Measurements from ENCODE around the gene MFSD12. TPM values are rescaled to one million over a fixed set of nuclear protein-coding genes. Genes with fewer than 3 reads are reported as not detected.
"Not testable (repeated sequence)": the region's sequence is repeated elsewhere in the genome, so short reads cannot be mapped to it uniquely, and the experiment has no call there.

MFSD12 gene
- total RNA-seq, 1 experiment from 2014 or later: 2,669 TPM

DNA sequence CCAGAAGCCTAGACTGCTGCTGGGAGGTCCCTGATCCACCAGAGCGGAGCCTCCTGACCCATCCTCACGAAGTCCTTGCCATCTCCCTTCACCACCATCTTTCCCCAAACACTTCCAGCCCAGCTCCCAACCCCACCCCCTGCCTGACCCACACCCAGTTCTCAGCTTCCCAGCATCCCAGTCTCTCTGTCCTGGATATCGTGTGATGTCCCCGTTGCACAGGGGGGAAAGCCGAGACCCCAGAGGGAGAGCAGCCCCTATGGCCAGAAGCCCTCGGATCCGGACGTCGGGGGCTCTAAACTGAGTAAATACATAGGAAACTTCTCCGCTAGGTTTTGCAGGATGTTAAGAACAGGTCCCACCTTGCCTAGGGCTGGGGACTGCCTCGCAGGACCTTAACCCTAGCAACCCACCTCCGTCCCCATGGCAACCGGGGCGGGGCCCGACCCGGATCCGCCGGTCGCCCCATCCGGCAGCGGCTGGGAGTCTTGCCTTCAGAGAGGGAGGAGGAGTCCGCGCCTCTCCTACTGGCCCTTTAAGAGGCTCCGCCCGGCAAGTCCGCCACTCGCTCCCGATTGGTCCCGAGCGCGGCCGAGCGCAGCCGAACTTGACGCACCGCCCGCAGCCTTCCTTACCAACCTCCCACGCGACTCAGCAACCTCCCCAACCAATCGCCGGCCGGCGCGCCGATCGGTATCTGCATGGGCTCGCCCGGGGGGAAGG is 14.9 kb upstream of the MFSD12 start:
- peak; percentile 98 for DNase-seq (ENCODE audit: low read depth, low spot score)
- in situ Hi-C loops (cut with HindIII; ENCODE audit: low pct_unique_long_range_greater_than_20kb, low sequenced_read_pairs): no loop called here

DNA sequence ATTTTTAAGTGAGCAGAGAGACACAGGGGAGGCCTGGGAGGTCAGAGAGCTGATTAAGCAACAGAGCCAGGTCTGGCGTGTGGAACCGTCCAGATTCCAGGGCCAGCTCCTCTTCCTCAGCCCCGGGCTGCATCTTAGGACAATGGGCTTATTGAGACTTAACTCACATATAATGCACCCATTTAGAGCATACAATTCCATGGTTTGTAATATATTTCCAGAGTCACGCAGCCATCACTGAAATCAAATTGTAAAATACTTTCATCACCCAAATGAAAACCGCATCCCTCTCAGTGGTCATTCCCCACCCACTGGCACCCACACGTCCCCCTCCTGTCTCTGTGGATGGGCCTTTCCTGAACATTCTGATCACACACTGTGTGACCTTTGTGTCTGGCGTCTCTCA is 13.2 kb upstream of the MFSD12 start:
- peak; percentile 97 for DNase-seq (ENCODE audit: low read depth, low spot score)
- in situ Hi-C loops (cut with HindIII; ENCODE audit: low pct_unique_long_range_greater_than_20kb, low sequenced_read_pairs): no loop called here

DNA sequence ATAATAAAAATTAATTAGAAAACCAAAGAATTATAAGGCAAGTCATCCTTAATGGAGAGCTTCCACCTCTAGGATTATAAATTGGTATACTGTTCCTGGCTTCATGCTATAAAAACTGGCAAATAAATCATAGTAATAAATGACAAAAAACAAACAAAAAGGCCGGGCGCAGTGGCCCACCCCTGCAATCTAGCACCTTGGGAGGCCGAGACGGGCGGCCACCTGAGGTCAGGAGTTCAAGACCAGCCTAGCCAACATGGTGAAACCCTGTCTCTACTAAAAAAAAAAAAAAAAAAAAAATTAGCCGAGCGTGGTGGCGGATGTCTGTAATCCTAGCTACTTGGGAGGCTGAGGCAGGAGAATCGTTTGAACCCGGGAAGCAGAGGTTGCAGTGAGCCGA is 12.7 kb upstream of the MFSD12 start:
- in situ Hi-C loops (cut with HindIII; ENCODE audit: low pct_unique_long_range_greater_than_20kb, low sequenced_read_pairs); DNase-seq (ENCODE audit: low read depth, low spot score): not testable (repeated sequence)

DNA sequence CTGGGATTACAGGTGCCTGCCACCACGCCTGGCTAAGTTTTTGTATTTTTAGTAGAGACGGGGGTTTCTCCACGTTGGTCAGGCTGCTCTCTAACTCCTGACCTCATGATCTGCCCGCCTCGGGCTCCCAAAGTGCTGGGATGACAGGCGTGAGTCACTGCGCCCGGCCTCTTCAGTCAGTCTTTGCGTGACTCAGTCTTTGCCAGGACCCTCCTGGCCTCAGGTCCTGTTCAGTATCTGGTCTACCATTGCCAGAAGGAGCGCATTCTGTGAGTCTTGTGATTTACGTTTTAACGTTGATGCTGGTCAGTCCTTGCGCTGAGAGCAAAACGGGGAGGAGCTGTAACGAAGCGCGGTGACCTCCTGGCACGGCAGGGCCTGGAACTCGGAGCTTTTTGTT is 7.8 kb upstream of the MFSD12 start:
- peak; percentile 98 for DNase-seq (ENCODE audit: low read depth, low spot score)
- in situ Hi-C loops (cut with HindIII; ENCODE audit: low pct_unique_long_range_greater_than_20kb, low sequenced_read_pairs): no loop called here

DNA sequence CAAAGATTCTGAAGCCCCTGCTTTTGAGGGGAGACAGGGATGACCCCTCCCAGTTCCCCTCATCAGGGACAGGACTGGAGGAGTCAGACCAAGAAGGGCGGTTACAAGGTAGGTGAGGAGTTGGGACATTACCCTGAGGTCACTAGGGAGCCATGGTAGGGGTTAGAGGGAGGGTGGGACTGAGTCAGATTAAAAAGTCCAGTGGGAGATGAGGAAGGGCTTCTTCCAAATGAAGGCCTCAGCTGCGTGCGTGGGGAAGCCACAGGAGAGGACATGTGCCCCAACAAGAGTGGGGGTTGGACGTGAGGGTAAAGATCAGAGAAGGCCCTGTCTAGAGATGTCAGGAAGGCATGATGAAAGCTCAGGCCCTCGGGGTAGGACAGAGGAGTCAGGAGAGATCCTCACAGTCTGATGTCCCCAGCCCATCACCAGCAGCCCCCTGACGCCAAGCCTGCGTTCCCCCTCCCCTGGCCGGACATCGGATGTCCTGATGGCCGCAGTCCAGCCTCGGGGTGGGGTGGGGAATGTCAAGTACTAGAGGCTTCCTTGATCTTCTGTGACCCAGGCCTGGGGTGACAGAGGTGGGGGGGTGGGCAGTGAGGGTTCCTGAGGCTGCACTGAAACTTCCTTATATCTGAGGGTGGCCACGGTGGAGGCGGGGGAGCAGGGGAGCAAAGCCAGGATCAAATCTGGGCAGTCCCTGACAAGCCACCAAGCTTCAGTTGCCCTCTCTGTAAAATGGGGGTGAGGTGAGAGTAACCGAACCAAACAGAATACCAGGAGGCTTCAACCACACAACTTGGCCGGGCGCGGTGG is 6.5 kb upstream of the MFSD12 start:
- no peak for DNase-seq (ENCODE audit: low read depth, low spot score)

DNA sequence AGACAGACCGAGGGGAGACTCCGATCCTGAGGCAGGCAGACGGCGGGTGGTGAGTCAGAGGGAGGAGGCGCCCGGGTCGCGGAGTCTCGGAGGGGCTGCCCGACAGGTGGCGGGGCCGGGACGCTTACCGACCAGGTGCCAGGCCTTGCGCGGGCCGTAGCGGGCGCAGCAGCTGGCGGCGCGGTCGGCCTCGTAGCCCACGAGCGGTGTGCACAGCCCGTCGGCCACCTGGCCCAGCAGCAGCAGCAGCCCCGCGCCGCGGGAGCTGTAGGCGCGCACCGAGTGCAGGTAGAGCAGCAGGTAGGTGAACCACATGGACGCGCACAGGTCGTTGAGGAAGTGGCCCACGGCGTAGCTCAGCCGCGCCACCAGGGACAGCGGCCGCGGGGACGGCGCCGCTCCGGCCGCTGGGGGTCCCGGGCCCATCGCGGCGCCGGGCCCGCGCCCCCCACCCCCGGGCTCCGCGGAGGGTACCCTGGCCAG is 367 bp downstream of the MFSD12 start:
- in situ Hi-C loops (cut with HindIII; ENCODE audit: low pct_unique_long_range_greater_than_20kb, low sequenced_read_pairs): no loop called here
- no peak for DNase-seq (ENCODE audit: low read depth, low spot score)

More for the DNA sequence above, 6.5 kb upstream of the MFSD12 start:
- in situ Hi-C loops (cut with HindIII; ENCODE audit: low pct_unique_long_range_greater_than_20kb, low sequenced_read_pairs): no loop called here

DNA sequence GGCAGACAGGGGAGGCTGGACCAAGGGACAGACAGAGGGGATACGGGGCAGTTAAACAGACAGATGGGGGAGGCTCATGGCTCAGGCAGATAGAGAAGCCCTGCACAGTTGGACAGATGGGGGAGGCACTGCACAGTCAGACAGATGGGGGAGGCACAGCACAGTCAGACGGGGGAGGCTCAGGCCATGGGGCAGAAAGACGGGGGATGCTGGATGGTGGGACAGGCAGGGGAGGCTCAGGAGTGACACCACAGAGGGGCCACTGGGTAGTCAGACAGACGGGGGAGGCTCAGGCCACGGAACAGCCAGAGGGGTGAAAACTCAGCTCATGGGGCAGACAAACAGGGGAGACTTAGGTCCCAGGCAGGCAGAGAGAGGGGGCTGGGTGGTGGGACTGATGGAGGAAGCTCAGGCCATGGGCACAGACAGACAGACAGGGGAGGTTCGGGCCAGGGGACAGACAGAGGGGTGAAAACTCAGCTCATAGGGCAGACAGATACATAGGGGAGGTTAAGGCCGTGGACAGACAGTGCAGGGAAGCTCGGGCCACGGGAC is 886 bp downstream of the MFSD12 start:
- DNase-seq (ENCODE audit: low read depth, low spot score): peak; percentile 57
- in situ Hi-C loops (cut with HindIII; ENCODE audit: low pct_unique_long_range_greater_than_20kb, low sequenced_read_pairs): no loop called here

DNA sequence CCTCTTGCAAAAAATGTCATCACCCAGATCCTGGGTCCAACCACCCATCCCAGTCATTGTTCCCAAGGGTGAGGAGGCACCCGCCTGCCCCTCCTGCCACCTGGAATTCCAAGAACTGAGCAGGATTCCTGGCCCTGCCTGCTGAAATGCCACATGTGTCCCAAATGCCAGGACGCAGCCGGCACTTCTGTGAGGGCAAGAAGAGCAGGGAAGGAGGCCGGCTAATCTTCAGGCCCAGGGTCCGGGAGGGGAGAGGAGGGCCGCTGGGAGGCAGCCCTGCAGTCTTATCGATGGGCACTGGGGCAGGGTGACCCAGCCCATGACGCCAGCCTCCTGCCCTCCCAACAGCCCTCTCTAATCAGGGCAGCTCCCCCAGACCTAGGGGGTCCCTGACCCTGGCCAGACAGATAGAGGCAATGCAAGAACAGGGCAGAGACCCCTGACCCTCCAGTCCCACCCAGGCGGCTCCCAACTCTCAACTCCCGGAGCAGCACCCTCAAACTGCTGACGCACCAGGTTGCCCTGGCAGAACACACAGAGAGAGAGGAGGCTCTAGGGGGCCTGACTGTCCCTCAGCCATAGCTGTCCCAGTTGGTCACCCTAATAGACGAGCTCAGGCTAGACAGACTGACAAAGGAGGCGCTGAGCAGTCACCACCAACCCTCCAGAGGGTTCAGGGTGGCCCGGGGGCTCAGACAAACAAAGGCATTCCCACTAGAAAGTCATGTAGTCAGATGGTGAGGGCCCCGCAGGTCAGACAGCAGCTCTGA is 1.5 kb downstream of the MFSD12 start:
- DNase-seq (ENCODE audit: low read depth, low spot score): no peak
- in situ Hi-C loops (cut with HindIII; ENCODE audit: low pct_unique_long_range_greater_than_20kb, low sequenced_read_pairs): no loop called here

DNA sequence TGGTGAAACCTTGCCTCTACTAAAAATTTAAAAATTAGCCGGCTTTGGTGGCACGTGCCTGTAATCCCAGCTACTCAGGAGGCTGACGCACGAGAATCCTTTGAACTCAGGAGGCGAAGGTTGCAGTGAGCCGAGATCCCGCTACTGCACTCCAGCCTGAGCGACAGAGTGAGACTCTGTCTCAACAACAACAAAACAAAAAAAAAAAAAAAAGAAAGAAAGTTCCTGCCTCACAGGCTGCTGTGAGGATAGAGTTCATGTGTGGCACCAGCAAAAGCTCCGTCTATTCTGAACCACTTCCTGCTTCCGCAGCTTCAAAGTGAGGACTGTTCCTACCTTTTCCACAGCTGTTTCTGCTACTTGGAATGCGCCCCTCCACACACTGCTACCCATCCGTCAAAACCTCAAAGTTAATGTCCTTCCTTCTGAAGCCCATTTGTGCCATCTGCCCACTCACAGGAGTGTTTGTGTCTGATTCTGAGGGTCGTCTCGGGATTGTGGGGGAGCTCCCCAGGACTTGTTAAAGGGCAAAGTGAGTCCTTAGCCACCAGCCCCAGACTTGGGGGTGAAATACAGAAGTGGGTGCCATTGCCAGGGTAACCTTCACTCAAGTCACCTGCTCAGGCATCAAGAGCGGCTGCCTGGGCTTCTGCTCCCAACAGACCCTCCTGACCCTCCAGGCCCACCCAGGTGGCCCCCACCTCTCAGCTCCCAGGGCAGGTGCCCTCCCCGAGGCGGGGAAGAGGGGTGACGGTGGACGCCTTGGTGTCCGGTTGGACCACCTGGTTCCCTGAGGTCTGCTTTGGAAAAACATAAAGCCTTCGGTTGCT is 2.9 kb downstream of the MFSD12 start:
- in situ Hi-C loops (cut with HindIII; ENCODE audit: low pct_unique_long_range_greater_than_20kb, low sequenced_read_pairs): no loop called here
- DNase-seq (ENCODE audit: low read depth, low spot score): peak; percentile 73

DNA sequence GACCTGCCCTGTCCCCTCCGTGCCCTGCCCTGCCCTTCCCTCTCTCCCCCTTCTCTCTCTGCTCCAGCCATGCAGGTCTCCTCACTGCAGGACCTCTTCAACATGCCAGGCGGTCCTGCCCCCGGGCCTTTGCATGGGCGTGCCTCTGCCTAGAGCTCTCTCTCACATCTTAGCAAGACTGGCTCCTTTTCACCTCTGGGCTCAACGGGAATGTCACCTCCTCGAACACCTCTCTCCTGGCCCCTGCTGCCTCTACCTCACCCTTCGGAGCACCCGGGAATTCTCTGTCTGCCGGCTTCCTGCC is 5.6 kb downstream of the MFSD12 start:
- no peak for DNase-seq (ENCODE audit: low read depth, low spot score)
- in situ Hi-C loops (cut with HindIII; ENCODE audit: low pct_unique_long_range_greater_than_20kb, low sequenced_read_pairs): no loop called here

DNA sequence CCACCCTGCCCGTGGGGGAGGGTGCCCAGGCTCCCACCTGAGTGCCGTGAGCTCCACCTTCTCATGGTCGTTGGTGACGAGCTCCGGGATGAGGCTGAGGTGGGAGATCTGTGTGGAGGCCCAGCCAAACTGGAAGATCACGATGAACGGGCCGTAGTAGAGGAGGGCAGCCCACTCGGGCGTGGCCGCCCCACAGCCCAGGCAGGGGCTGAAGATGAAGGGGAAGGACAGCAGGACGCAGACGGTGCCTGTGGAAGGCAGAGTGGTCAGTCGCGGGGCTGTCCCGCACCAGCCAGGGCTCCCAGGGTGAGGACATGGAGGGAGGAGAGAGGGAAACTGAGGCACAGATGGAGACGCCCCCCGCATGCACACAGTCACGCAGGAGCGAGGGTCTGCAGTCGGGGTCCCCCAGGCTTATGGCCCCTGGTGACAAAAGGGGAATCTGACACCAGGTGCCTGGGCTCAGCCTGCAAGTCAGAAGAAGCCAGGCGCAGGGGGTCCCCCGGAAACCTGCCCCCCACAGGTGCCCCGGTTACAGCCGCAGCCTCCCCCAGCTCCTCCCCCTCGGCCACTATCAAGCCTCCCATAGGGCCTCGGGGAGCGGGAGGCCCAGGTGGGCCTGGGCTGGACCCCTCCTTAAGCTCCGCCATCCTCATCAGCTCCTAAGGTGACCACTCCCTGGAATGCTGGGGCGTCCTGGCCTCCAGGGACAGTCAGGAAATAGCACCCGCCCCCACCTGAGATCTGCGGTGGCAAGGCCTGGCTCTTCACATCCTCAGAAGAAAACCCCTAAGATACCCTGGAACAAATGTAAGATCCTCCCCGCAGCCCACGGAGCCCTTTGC is 6.2 kb downstream of the MFSD12 start:
- DNase-seq (ENCODE audit: low read depth, low spot score): no peak
- in situ Hi-C loops (cut with HindIII; ENCODE audit: low pct_unique_long_range_greater_than_20kb, low sequenced_read_pairs): no loop called here

DNA sequence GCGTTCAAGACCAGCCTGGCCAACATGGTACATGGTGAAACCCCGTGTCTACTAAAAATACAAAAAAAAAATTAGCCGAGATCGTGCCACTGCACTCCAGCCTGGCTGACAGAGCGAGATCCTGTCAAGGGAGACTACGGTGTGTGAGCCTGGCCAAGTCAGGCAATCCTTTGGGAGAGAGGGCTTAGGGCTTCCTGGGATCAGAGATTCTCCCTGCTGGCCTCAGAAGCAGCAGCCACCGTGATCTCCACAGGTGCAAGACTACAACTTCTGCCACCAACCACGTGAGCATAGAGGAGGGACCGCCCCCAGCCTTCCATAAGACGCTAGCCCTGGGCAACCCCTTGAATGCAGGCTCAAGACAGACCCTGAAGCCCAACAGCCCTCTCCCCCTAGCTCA is 7.6 kb downstream of the MFSD12 start:
- DNase-seq (ENCODE audit: low read depth, low spot score): peak; percentile 47
- in situ Hi-C loops (cut with HindIII; ENCODE audit: low pct_unique_long_range_greater_than_20kb, low sequenced_read_pairs): no loop called here

DNA sequence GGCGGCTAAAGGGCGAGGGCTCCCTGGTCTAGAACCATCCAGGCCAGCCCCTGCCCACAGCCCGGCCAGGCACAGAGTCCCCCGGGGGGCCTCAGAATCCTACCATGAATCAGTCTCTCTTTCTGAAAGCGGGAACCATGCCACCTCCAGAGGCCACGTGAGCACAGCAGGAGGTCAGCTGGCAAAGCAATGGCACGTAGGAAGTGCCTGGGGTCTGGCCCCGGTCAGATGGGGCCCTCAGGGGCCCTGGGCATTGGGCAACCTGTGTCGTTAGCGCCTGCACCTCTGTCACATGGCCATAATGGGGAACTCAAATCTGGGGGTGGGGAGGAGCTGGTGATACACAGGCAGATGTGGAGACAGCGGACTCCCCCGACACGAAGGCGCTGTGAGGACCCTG is 8.8 kb downstream of the MFSD12 start:
- DNase-seq (ENCODE audit: low read depth, low spot score): peak; percentile 85
- in situ Hi-C loops (cut with HindIII; ENCODE audit: low pct_unique_long_range_greater_than_20kb, low sequenced_read_pairs): no loop called here

DNA sequence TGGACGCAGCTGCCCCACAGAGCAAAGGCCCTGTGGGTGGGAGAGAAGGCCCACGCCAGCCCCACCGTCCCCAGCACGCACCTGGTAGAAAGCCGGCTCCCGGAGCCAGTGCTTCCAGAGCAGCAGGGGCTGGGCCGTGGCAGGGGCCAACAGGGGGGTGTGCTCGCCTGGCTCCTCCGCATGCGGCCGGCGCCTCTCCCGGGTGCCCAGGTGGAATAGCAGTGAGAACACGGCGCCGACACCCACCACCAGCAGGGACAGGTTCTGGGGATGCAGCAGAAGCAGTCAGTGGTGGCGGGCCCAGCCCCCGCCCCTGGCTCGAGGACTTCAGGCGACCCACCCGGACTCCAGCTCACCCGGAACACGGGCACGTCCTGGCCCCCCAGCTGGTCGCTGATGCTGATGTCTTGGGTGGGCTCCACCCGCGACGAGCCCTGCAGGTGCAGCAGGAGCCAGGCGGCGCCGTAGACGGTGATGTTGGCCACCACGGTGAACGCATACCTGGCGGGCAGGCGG is 9.6 kb downstream of the MFSD12 start:
- in situ Hi-C loops (cut with HindIII; ENCODE audit: low pct_unique_long_range_greater_than_20kb, low sequenced_read_pairs): no loop called here
- DNase-seq (ENCODE audit: low read depth, low spot score): no peak

DNA sequence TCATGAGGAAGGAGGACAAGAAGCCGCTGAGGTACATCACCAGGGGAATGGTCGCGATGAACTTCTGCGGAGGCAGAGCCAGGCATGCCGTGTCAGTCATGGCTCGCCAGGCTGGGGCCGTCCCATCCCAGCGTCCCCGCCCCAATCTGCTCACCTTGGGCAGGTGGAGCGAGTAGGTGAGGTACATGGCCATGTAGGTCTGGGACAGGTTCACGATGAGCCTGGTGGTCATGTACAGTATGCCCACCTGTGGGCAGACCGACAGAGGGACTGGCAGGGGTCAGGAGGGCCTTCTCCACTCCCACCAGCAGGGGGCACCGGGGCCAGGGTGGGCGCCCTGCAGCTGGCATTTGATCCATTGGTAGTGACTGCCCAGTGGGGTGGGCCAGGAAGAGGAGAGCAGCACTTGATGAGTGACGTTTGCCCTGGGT is 10.1 kb downstream of the MFSD12 start:
- in situ Hi-C loops (cut with HindIII; ENCODE audit: low pct_unique_long_range_greater_than_20kb, low sequenced_read_pairs): no loop called here
- peak; percentile 79 for DNase-seq (ENCODE audit: low read depth, low spot score)

DNA sequence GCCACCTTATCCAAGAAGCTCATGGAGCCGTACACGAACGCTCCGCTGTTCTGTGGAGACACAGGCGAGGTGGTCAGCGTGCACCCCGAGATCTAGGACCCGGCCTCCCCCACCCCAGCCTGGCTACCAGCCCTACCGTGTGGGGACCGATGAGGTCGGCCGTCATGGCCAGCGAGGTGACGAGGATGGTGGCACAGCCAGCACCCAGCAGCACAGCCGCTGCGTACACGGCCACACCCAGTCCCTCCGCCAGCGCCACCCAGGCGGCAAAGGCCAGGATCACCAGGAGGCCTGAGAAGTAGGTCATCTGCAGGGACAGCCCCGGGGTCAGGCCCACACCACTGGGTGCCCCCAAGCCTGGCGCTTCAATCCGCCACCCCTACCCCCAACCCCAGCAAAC is 11.3 kb downstream of the MFSD12 start:
- DNase-seq (ENCODE audit: low read depth, low spot score): no peak
- in situ Hi-C loops (cut with HindIII; ENCODE audit: low pct_unique_long_range_greater_than_20kb, low sequenced_read_pairs): no loop called here

All from SK-MEL-5 (cell line).